ENCODE data around the gene FKBP11. TPM values are rescaled to one million over a fixed set of nuclear protein-coding genes. Genes with fewer than 3 reads are reported as not detected.

The FKBP11 gene
- 27.6 TPM for polyA plus RNA-seq (2013, experiment 1 of 4)
- 25.0 TPM for polyA plus RNA-seq (2013, experiment 2 of 4)
- polyA plus RNA-seq (2013, experiment 3 of 4), result 26.7 TPM
- 24.4 TPM for polyA plus RNA-seq (2013, experiment 4 of 4)

- Histone ChIP-seq H3K9me3 (ENCODE audit: control insufficient read depth, low read length) (no peaks in the 10 kb centered on the region), H3K4me1 (ENCODE audit: control insufficient read depth, insufficient read depth, low read length) (peaks cover 6% of the 10 kb centered on the region), H3K27me3 (ENCODE audit: control insufficient read depth, insufficient read depth, low read length, poor library complexity, severe bottlenecking) (no peaks in the 10 kb centered on the region), H3K27ac (ENCODE audit: insufficient read depth, low read depth, low read length, poor library complexity, severe bottlenecking) (no peak within 1 kb of the TSS), H3K36me3 (ENCODE audit: control insufficient read depth, insufficient read depth, low read length) (peaks cover 19% of the 10 kb centered on the region), H3K4me3 (ENCODE audit: insufficient read depth, low read depth, low read length) (peak within 1 kb of the TSS; percentile 40)
- WGBS, 2 experiments, result 47 to 50% methylated on average over 38 of the region's 38 CpGs
These were observed at the start of gene FKBP11 for GRCh38 chr12:48925304-48926011. Gene FKBP11, minus strand, starts transcription at chr12:48925492. Its CDS starts 64 bp downstream, at chr12:48925428.

DNA sequence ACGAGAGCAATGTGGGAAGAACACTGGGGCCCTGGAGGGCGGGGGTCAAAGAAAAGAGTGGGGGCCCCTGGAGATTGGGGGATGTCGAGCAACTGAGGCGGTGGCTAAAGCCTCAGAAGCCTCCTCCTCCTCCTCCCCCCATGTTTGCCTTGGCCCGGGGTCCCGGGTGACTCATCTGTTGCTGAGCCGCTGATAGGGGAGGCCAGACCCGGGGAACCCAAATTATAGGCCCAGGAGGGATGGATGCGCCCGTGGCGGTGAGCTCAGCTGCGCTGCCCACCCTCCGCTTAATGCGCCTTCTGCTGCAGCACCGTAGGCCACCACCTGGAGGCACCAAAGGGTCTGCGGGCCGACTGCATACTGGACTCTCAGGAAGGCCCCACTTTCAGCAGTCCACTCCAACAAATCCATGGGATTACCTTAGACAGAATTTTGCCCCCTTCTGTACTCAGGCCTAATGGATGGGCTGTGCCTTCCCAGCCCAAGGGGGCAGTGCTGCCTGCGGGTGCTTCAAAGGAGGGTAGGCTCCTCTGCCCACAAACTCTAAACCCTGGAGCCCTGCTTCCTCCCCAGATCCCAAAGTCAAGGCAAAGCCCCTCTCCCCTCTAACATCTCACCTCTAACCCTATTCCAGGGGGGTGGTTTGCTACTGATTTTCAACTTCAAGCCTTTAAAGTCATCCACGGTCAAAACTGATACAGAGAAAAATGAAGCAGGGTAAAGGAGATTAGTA is 48.8 kb upstream of the FKBP11 start:
- H3K9me3 ChIP-seq (ENCODE audit: control insufficient read depth, low read length), result no peaks in the 10 kb centered on the region
- H3K4me3 ChIP-seq (ENCODE audit: insufficient read depth, low read depth, low read length), result no peak overlapping the region
- H3K4me1 ChIP-seq (ENCODE audit: control insufficient read depth, insufficient read depth, low read length), result peaks cover 26% of the 10 kb centered on the region
- 20 to 22% methylated on average over 19 of the region's 19 CpGs for WGBS, 2 experiments
- H3K36me3 ChIP-seq (ENCODE audit: control insufficient read depth, insufficient read depth, low read length), result no peaks in the 10 kb centered on the region
- H3K27ac ChIP-seq (ENCODE audit: insufficient read depth, low read depth, low read length, poor library complexity, severe bottlenecking), result no peak overlapping the region
- peaks cover 100% of the 10 kb centered on the region for H3K27me3 ChIP-seq (ENCODE audit: control insufficient read depth, insufficient read depth, low read length, poor library complexity, severe bottlenecking)

GRCh38 chr12:48973531-48973930 is 48.2 kb upstream of the FKBP11 start:
- Histone ChIP-seq H3K27me3 (ENCODE audit: control insufficient read depth, insufficient read depth, low read length, poor library complexity, severe bottlenecking) (peaks cover 97% of the 10 kb centered on the region), H3K4me3 (ENCODE audit: insufficient read depth, low read depth, low read length) (no peak overlapping the region), H3K9me3 (ENCODE audit: control insufficient read depth, low read length) (no peaks in the 10 kb centered on the region), H3K27ac (ENCODE audit: insufficient read depth, low read depth, low read length, poor library complexity, severe bottlenecking) (no peak overlapping the region), H3K36me3 (ENCODE audit: control insufficient read depth, insufficient read depth, low read length) (no peaks in the 10 kb centered on the region), H3K4me1 (ENCODE audit: control insufficient read depth, insufficient read depth, low read length) (peaks cover 32% of the 10 kb centered on the region)
- 47 to 52% methylated on average over 12 of the region's 12 CpGs for WGBS, 2 experiments

- no peak overlapping the region for H3K4me3 ChIP-seq (ENCODE audit: insufficient read depth, low read depth, low read length)
- H3K9me3 ChIP-seq (ENCODE audit: control insufficient read depth, low read length), result no peaks in the 10 kb centered on the region
- peaks cover 97% of the 10 kb centered on the region for H3K27me3 ChIP-seq (ENCODE audit: control insufficient read depth, insufficient read depth, low read length, poor library complexity, severe bottlenecking)
- H3K36me3 ChIP-seq (ENCODE audit: control insufficient read depth, insufficient read depth, low read length), result no peaks in the 10 kb centered on the region
- WGBS, 2 experiments, result 73 to 81% methylated on average over 3 of the region's 3 CpGs
- peaks cover 35% of the 10 kb centered on the region for H3K4me1 ChIP-seq (ENCODE audit: control insufficient read depth, insufficient read depth, low read length)
- H3K27ac ChIP-seq (ENCODE audit: insufficient read depth, low read depth, low read length, poor library complexity, severe bottlenecking), result no peak overlapping the region
These were observed 47.7 kb upstream of the FKBP11 start for GRCh38 chr12:48972952-48973483.

- Histone ChIP-seq H3K4me1 (ENCODE audit: control insufficient read depth, insufficient read depth, low read length) (peaks cover 34% of the 10 kb centered on the region), H3K27ac (ENCODE audit: insufficient read depth, low read depth, low read length, poor library complexity, severe bottlenecking) (no peak overlapping the region), H3K4me3 (ENCODE audit: insufficient read depth, low read depth, low read length) (peak overlapping the region; percentile 48), H3K27me3 (ENCODE audit: control insufficient read depth, insufficient read depth, low read length, poor library complexity, severe bottlenecking) (peaks cover 91% of the 10 kb centered on the region), H3K9me3 (ENCODE audit: control insufficient read depth, low read length) (no peaks in the 10 kb centered on the region), H3K36me3 (ENCODE audit: control insufficient read depth, insufficient read depth, low read length) (no peaks in the 10 kb centered on the region)
- WGBS, 2 experiments, result 70 to 78% methylated on average over 23 of the region's 23 CpGs
These were observed 47.1 kb upstream of the FKBP11 start for GRCh38 chr12:48972213-48972951.

DNA sequence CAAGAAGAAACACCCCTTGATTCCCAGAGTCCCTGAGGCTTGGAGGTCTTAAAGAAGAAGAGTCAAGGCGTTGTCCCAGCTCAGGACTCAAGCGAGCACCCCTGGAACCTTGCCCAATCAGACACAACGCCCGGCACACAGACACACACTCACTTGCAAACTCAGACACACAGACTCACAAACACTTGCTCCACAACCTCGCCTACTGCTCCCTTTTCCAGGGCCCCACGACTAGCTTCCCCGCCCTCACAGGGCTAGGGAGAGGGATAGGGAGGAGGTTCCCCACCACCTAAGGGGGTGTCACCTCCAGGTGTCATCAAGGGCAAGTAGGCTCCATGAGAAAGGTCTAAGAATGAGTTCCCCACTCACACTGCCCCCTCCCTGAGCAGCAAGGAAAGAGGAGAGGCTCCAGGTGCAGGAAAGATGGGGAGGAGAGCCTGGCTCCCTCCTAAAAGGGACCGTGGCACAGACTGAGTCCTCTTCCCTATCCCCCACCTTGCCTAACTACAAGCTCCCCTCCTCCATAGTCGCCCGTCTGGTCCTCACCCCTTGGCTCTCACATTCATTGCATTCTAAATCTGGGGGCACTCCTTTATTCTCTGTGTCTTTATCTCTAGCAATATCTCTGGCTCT is 45.5 kb upstream of the FKBP11 start:
- Histone ChIP-seq H3K36me3 (ENCODE audit: control insufficient read depth, insufficient read depth, low read length) (no peaks in the 10 kb centered on the region), H3K4me1 (ENCODE audit: control insufficient read depth, insufficient read depth, low read length) (peaks cover 32% of the 10 kb centered on the region), H3K27ac (ENCODE audit: insufficient read depth, low read depth, low read length, poor library complexity, severe bottlenecking) (no peak overlapping the region), H3K27me3 (ENCODE audit: control insufficient read depth, insufficient read depth, low read length, poor library complexity, severe bottlenecking) (peaks cover 75% of the 10 kb centered on the region), H3K4me3 (ENCODE audit: insufficient read depth, low read depth, low read length) (peak overlapping the region; percentile 48), H3K9me3 (ENCODE audit: control insufficient read depth, low read length) (no peaks in the 10 kb centered on the region)
- WGBS, 2 experiments, result 11 to 13% methylated on average over 10 of the region's 10 CpGs

GRCh38 chr12:48969833-48970701 is 44.8 kb upstream of the FKBP11 start:
- Histone ChIP-seq H3K4me3 (ENCODE audit: insufficient read depth, low read depth, low read length) (peak overlapping the region; percentile 48), H3K27me3 (ENCODE audit: control insufficient read depth, insufficient read depth, low read length, poor library complexity, severe bottlenecking) (peaks cover 68% of the 10 kb centered on the region)
- 3% methylated on average over 77 of the region's 77 CpGs for WGBS, 2 experiments

GRCh38 chr12:48969160-48969771 is 44.0 kb upstream of the FKBP11 start:
- H3K4me3 ChIP-seq (ENCODE audit: insufficient read depth, low read depth, low read length), result peak overlapping the region; percentile 48
- 21 to 25% methylated on average over 8 of the region's 8 CpGs for WGBS, 2 experiments
- H3K27me3 ChIP-seq (ENCODE audit: control insufficient read depth, insufficient read depth, low read length, poor library complexity, severe bottlenecking), result peaks cover 60% of the 10 kb centered on the region

More at GRCh38 chr12:48969833-48970701, 44.8 kb upstream of the FKBP11 start:
- peaks cover 32% of the 10 kb centered on the region for H3K4me1 ChIP-seq (ENCODE audit: control insufficient read depth, insufficient read depth, low read length)
- no peaks in the 10 kb centered on the region for H3K36me3 ChIP-seq (ENCODE audit: control insufficient read depth, insufficient read depth, low read length)
- H3K27ac ChIP-seq (ENCODE audit: insufficient read depth, low read depth, low read length, poor library complexity, severe bottlenecking), result no peak overlapping the region
- H3K9me3 ChIP-seq (ENCODE audit: control insufficient read depth, low read length), result no peaks in the 10 kb centered on the region

More at GRCh38 chr12:48969160-48969771, 44.0 kb upstream of the FKBP11 start:
- H3K9me3 ChIP-seq (ENCODE audit: control insufficient read depth, low read length), result no peaks in the 10 kb centered on the region
- no peak overlapping the region for H3K27ac ChIP-seq (ENCODE audit: insufficient read depth, low read depth, low read length, poor library complexity, severe bottlenecking)
- peaks cover 27% of the 10 kb centered on the region for H3K4me1 ChIP-seq (ENCODE audit: control insufficient read depth, insufficient read depth, low read length)
- no peaks in the 10 kb centered on the region for H3K36me3 ChIP-seq (ENCODE audit: control insufficient read depth, insufficient read depth, low read length)

All from ectodermal cell (in vitro differentiated cells).